Spleen (tissue), 11 donors: Measurements from ENCODE around the gene POU2F1. TPM values are rescaled to one million over a fixed set of nuclear protein-coding genes. Genes with fewer than 3 reads are reported as not detected.

Experiments
- DNase-seq: peaks from one replicate; pipeline ENCODE4 v3.0.0-alpha.2; 2020
- H3K27ac ChIP-seq, 8 donors: fragments of 200-600 bp; sonication (generic) in 7 of 8; 1 replicate in 4 of 8; 2 replicates in 4 of 8; pipeline versions ENCODE4 v1.5.0 to v1.8.0; 2016 to 2021; ENCODE audit warnings: inconsistent platforms in 4 of 8, mild to moderate bottlenecking in 4 of 8, moderate library complexity in 1 of 8
- H3K27me3 ChIP-seq, 7 donors: fragments of 200-600 bp; sonication (generic) in 6 of 7; replicated peaks in 1 of 7; 1 replicate in 4 of 7; 2 replicates in 3 of 7; pipeline versions ENCODE4 v1.5.0 to v1.8.0; 2016 to 2021; ENCODE audit warnings: inconsistent platforms in 3 of 7, mild to moderate bottlenecking in 1 of 7
- H3K36me3 ChIP-seq, 6 donors: fragments of 200-600 bp; sonication (generic) in 5 of 6; 1 replicate in 4 of 6; 2 replicates in 2 of 6; pipeline versions ENCODE4 v1.5.0 to v1.8.0; 2016 to 2021; ENCODE audit warnings: inconsistent platforms in 2 of 6
- H3K4me1 ChIP-seq, 6 donors: fragments of 200-600 bp; sonication (generic) in 5 of 6; 1 replicate in 3 of 6; 2 replicates in 3 of 6; pipeline versions ENCODE4 v1.5.0 to v1.8.0; 2016 to 2021; ENCODE audit warnings: inconsistent platforms in 3 of 6
- H3K4me3 ChIP-seq, 8 donors: fragments of 200-600 bp; sonication (generic) in 7 of 8; 1 replicate in 4 of 8; 2 replicates in 4 of 8; pipeline versions ENCODE4 v1.5.0 to v1.8.0; 2016 to 2021; ENCODE audit warnings: inconsistent platforms in 4 of 8, mild to moderate bottlenecking in 4 of 8, moderate library complexity in 2 of 8
- H3K9me3 ChIP-seq, 8 donors: fragments of 200-600 bp; sonication (generic) in 7 of 8; 1 replicate in 4 of 8; 2 replicates in 4 of 8; pipeline versions ENCODE4 v1.5.0 to v1.8.0; 2016 to 2021; ENCODE audit warnings: inconsistent platforms in 4 of 8
- POLR2A ChIP-seq, 3 donors: fragments of 450-650 bp; IDR thresholded peaks; one replicate each; pipeline ENCODE4 v1.5.1; 2017; ENCODE audit warnings: antibody characterized with exemption in 3 of 3, mild to moderate bottlenecking in 1 of 3
- POLR2AphosphoS5 ChIP-seq, 3 donors: sonication (generic); formaldehyde crosslinking; IDR thresholded peaks; one replicate each; pipeline ENCODE4 v1.5.1; 2017; ENCODE audit warnings: antibody characterized with exemption in 3 of 3
- WGBS, 5 donors: extraction: QIAGEN DNeasy Blood & Tissue Kit in 3 of 5; methylation state at CpG; one replicate each; pipeline versions ENCODE4 v1.1.5 to v1.1.7; 2013 to 2018; 5-methylcytosine and 5-hydroxymethylcytosine counted together
- intact Hi-C: fragments of 100-400 bp; cut with DNase I; formaldehyde crosslinking; loops from one replicate; pipeline ENCODE4 v1.15.0; 2023; ENCODE audit warnings: low total_unique reads
- polyA plus RNA-seq, 3 donors: library from polyadenylated mRNA; stranded (reverse); fragments of 200-250 nt; gene quantifications; one replicate each; pipeline ENCODE4 v1.2.1, GENCODE V29; 2013
- total RNA-seq, 7 donors: library from RNA; depleted of rRNA in 3 of 7; stranded (reverse); fragments of >200 nt in 3 of 7; fragmentation: NEBNext Ultra II Directional in 4 of 7; extraction: Animal tissue kit (Norgen Biotek cat#: 25700) in 4 of 7; gene quantifications; one replicate each; pipeline versions ENCODE4 v1.1.0 to v1.2.1, GENCODE V29; 2016 to 2021
- TF ChIP-seq, protein P1 (sequence below), 11 experiments: fragments of 200-600 bp in 7 of 11; fragments of 450-650 bp in 4 of 11; sonication (generic) in 4 of 11; IDR thresholded peaks in 8 of 11; conservative IDR thresholded peaks in 3 of 11; 1 replicate in 7 of 11; 2 replicates in 4 of 11; pipeline versions ENCODE4 v1.4.0 to v1.8.0; 2016 to 2021; ENCODE audit warnings: antibody characterized with exemption in 11 of 11, inconsistent platforms in 4 of 11, mild to moderate bottlenecking in 1 of 11
- donor health status: healthy with polysubstance abuse.
- donor health status: DM: no; HTN: no; CAD: no; lungs with moderate emphysema.
- donor health status: DM: no; HTN: no; CAD: no.
- donor health status: Bipolar disorder and iron deficiency.
- donor health status: healthy.
- donor health status: DM: no; HTN: no; CAD: no.
- donor health status: DM: yes; HTN: yes; CAD: no.

The POU2F1 gene
- total and polyA plus RNA-seq, 10 donors: 1.8 to 60.3 (median 27.4) TPM

- H3K4me3 ChIP-seq: no peak overlapping the region
- peaks cover 0 to 4% (median 0%) of the 10 kb centered on the region in 6 donors for H3K36me3 ChIP-seq
- H3K9me3 ChIP-seq: peaks cover 0 to 6% (median 0%) of the 10 kb centered on the region in 8 donors
- no peaks in the 10 kb centered on the region for H3K27me3 ChIP-seq
- no peak overlapping the region for H3K27ac ChIP-seq
- DNase-seq: no peak
- intact Hi-C loops: no loop called here
- peaks cover 6 to 46% (median 16%) of the 10 kb centered on the region in 6 donors for H3K4me1 ChIP-seq
- TF ChIP-seq POLR2AphosphoS5 (IDR thresholded peaks at IDR 0.05) (no peak), POLR2A (IDR thresholded peaks at IDR 0.05) (no peak)
- TF ChIP-seq, protein P1, sequence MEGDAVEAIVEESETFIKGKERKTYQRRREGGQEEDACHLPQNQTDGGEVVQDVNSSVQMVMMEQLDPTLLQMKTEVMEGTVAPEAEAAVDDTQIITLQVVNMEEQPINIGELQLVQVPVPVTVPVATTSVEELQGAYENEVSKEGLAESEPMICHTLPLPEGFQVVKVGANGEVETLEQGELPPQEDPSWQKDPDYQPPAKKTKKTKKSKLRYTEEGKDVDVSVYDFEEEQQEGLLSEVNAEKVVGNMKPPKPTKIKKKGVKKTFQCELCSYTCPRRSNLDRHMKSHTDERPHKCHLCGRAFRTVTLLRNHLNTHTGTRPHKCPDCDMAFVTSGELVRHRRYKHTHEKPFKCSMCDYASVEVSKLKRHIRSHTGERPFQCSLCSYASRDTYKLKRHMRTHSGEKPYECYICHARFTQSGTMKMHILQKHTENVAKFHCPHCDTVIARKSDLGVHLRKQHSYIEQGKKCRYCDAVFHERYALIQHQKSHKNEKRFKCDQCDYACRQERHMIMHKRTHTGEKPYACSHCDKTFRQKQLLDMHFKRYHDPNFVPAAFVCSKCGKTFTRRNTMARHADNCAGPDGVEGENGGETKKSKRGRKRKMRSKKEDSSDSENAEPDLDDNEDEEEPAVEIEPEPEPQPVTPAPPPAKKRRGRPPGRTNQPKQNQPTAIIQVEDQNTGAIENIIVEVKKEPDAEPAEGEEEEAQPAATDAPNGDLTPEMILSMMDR (IDR thresholded peaks at IDR 0.05 in 8 of 11, conservative IDR thresholded peaks at IDR 0.05 in 3 of 11): no peak
- 80 to 93% (median 85%) methylated on average over 4 of the region's 4 CpGs for WGBS, 5 donors
These were observed 28.3 kb downstream of the POU2F1 start for GRCh38 chr1:167248707-167249642.

GRCh38 chr1:167249702-167250101 lies 29.0 kb downstream of the POU2F1 start:
- Histone ChIP-seq H3K4me1 (peaks cover 6 to 46% (median 16%) of the 10 kb centered on the region in 6 donors), H3K9me3 (no peaks in the 10 kb centered on the region), H3K27me3 (no peaks in the 10 kb centered on the region), H3K4me3 (no peak overlapping the region), H3K27ac (no peak overlapping the region), H3K36me3 (no peaks in the 10 kb centered on the region)
- 54 to 81% (median 63%) methylated on average over 1 of the region's 1 CpG for WGBS, 5 donors
- no peak for DNase-seq
- no peak for TF ChIP-seq POLR2A (IDR thresholded peaks at IDR 0.05)
- intact Hi-C loops: no loop called here

DNA sequence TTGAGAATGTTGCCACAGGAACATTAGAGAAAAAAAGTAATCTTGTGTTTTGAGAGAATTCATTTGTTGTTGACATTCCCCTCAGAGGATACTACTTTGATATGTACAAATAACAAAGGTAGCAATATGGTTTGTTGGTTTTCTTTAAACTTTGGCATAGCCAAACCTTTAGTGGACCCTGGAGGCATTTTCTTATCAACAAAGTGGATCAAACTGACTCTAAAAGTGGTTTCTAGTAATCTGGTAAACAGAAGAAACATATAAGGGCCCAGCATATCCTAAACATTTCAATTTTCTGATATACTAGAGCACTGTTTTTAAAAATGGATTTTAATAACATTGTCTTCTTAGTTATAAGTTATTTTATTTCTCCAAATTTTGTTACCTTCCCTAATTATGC lies 29.8 kb downstream of the POU2F1 start:
- Histone ChIP-seq H3K4me1 (peaks cover 6 to 46% (median 16%) of the 10 kb centered on the region in 6 donors), H3K27me3 (no peaks in the 10 kb centered on the region), H3K4me3 (no peak overlapping the region), H3K36me3 (no peaks in the 10 kb centered on the region), H3K9me3 (no peaks in the 10 kb centered on the region), H3K27ac (no peak overlapping the region)
- no peak for DNase-seq
- intact Hi-C loops: no loop called here
- no peak for TF ChIP-seq POLR2A (IDR thresholded peaks at IDR 0.05)
- no peak for TF ChIP-seq POLR2AphosphoS5 (IDR thresholded peaks at IDR 0.05)
- TF ChIP-seq, protein P1 (IDR thresholded peaks at IDR 0.05 in 8 of 11, conservative IDR thresholded peaks at IDR 0.05 in 3 of 11): no peak

GRCh38 chr1:167251472-167251871 lies 30.8 kb downstream of the POU2F1 start:
- intact Hi-C loops: no loop called here
- Histone ChIP-seq H3K36me3 (no peaks in the 10 kb centered on the region), H3K4me1 (peaks cover 6 to 37% (median 16%) of the 10 kb centered on the region in 6 donors), H3K9me3 (no peaks in the 10 kb centered on the region), H3K27me3 (no peaks in the 10 kb centered on the region), H3K4me3 (no peak overlapping the region), H3K27ac (no peak overlapping the region)
- TF ChIP-seq POLR2AphosphoS5 (IDR thresholded peaks at IDR 0.05) (no peak), POLR2A (IDR thresholded peaks at IDR 0.05) (no peak)
- 94 to 100% (median 97%) methylated on average over 4 of the region's 4 CpGs for WGBS, 5 donors
- DNase-seq: no peak

DNA sequence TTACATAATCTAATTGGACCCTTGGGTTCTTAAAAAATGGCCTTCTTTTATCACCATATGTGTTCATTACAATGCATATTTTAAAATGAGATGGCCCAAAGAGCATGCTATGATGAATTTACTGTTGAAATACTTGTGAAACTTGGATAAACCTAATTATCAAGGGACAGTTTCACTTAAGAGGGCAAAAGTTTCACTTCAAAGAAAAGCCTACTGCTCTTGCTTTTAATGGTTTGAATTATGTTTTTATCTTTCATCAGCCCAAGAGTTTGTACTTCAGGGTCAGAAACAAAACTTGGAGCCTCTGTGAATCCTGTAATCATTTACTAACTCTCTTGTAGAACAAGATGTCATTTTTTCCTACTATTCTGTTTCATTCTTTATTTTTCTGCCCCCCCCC lies 32.3 kb downstream of the POU2F1 start:
- H3K27ac ChIP-seq: no peak overlapping the region
- no peak for DNase-seq
- H3K4me1 ChIP-seq: peaks cover 2 to 22% (median 6%) of the 10 kb centered on the region in 6 donors
- intact Hi-C loops: no loop called here
- H3K4me3 ChIP-seq: no peak overlapping the region
- H3K36me3 ChIP-seq: no peaks in the 10 kb centered on the region
- TF ChIP-seq POLR2A (IDR thresholded peaks at IDR 0.05): no peak
- TF ChIP-seq, protein P1 (IDR thresholded peaks at IDR 0.05 in 8 of 11, conservative IDR thresholded peaks at IDR 0.05 in 3 of 11): no peak
- TF ChIP-seq POLR2AphosphoS5 (IDR thresholded peaks at IDR 0.05): no peak
- no peaks in the 10 kb centered on the region for H3K27me3 ChIP-seq
- H3K9me3 ChIP-seq: no peaks in the 10 kb centered on the region
